Left renal cortex interstitium (tissue), 4 donors: ENCODE measurements around the gene E4F1. TPM values are rescaled to one million over a fixed set of nuclear protein-coding genes. Genes with fewer than 3 reads are reported as not detected.

Experiments
- DNase-seq, 4 donors: peaks; one replicate each; pipeline ENCODE4 v3.0.0-alpha.2; 2013; ENCODE audit warnings: low read depth in 4 of 4, low spot score in 2 of 4, missing footprints in 1 of 4
- polyA plus RNA-seq, 4 donors: library from polyadenylated mRNA; unstranded; fragments of 120-200 nt; gene quantifications; one replicate each; pipeline ENCODE4 v1.2.1, GENCODE V29; 2013; ENCODE audit not compliant: insufficient read length in 4 of 4

E4F1 gene
- polyA plus RNA-seq, 4 donors, result 14.7 to 25.8 (median 22.3) TPM

DNA sequence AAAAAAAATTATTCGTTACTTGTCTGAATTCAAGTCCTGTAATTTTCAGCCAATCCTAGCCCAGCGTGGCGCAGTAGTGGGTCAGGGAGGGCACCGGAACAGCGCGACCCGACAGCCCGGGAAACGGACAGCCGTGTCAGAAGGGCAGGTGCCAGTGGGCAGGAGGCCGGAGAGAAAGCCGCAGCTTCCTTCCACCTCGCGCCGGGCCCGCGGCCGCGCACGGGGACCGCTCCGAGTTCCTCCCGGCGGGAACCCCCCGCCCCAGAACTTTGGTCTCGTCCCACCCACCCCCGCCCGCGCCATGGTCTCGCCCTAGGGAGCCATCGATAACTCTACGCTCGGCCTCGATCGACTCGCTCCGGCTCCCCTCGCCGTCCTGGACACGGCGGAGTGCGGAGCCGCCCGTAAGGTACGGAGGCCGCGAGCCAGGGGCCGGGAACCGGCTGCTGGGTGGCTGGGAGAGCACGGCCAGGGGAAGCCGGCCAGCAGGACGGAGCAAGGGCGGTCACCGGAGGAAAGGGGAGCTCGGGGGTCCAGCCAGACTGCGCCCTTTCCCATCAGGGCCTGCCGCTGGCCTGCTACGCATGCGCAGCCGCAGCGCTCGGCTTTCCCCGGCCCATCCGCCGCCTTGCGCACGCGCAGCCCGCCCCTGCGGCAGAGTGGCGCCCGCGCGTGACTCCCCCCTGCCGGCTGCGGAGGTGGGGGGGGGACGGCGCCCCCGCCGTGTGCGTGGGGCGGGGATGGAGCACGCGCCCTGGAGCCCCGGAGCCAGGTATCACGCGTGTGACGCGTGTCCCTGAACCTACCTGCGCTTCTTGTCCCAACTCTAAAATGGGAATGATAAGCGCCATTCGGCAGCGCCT lies 18.1 kb upstream of the E4F1 start, which contains the start of gene MLST8:
Gene MLST8, plus strand, starts transcription at position 351 of the 863 bp plus-strand sequence. CDS start 632 bp downstream, outside the sequence.
- DNase-seq, result peak; percentile 73 to 87 (median 80)

DNA sequence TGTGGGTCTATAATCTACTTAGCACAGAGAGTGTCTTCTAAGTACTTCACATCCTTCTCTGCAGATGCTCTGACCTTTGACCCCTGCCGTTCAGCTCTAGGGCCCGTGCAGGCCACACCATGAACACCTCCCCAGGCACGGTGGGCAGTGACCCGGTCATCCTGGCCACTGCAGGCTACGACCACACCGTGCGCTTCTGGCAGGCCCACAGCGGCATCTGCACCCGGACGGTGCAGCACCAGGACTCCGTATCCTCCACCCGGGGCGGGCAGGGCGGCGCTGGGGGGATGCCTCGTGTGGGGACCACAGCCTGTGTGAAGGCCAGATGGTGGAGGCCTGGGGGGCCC lies 17.5 kb upstream of the E4F1 start:
- no peak for DNase-seq

DNA sequence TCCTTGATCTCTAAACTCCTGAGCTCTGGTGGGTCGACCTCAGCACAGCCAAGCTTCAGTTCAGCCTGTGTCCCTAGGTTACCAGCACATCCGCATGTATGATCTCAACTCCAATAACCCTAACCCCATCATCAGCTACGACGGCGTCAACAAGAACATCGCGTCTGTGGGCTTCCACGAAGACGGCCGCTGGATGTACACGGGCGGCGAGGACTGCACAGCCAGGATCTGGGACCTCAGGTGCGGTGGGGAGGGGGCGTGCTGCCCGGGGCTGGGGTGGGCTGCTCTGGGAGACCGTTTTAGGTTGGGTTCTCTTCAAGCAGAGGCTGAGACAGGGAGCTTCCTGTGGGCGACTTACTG lies 17.0 kb upstream of the E4F1 start:
- DNase-seq, result no peak

DNA sequence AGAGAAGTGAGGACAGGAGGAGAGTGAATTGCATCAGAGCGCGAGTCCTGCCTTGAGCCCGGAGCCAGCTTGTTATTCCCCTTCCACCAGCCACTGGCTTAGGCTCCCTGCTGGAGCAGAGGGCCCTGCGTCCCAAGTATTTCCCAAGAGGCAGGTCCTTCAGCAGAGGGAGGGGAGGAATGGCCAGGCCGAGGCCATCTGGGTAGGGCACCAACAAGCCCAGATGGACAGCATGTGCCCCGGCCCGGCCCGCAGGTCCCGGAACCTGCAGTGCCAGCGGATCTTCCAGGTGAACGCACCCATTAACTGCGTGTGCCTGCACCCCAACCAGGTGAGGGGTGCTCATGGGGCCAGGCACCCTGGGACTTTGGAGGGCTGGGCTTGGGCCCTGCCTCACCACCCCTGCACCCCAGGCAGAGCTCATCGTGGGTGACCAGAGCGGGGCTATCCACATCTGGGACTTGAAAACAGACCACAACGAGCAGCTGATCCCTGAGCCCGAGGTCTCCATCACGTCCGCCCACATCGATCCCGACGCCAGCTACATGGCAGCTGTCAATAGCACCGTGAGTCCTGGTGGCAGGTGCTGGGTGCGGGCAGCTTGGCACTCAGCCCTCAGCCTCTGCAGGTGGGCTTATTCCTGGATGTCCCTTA lies 16.5 kb upstream of the E4F1 start:
- DNase-seq, result no peak

DNA sequence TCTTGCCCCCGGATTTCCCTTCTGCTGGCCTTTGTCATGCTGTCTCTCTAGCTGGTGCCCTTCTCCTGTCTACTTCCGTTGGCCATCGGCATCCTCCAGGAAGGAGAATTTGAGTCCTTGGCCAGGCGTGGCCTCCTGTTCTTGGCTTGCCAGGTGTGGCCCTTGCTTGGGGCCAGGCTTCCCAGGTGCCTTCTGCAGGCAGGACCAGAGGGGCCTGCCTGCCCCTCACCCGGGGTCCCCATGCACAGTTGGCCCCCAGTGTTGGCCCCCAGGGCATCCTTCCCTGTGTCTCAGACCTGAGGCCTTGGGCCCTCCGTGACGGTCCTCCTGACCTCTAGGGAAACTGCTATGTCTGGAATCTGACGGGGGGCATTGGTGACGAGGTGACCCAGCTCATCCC lies 15.5 kb upstream of the E4F1 start:
- DNase-seq, result no peak

DNA sequence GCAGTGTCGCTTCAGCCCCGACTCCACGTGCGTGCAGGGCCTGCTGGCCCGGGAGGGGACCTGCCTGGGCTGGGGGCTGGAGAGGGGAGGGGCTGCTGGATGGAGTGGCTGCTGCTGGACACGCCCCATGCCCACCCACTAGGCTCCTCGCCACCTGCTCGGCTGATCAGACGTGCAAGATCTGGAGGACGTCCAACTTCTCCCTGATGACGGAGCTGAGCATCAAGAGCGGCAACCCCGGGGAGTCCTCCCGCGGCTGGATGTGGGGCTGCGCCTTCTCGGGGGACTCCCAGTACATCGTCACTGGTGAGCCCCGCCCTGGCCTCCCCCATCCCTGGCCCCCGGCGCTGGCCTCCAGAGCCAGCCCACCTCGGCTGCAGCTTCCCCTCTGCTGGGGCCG lies 15.1 kb upstream of the E4F1 start:
- no peak for DNase-seq

DNA sequence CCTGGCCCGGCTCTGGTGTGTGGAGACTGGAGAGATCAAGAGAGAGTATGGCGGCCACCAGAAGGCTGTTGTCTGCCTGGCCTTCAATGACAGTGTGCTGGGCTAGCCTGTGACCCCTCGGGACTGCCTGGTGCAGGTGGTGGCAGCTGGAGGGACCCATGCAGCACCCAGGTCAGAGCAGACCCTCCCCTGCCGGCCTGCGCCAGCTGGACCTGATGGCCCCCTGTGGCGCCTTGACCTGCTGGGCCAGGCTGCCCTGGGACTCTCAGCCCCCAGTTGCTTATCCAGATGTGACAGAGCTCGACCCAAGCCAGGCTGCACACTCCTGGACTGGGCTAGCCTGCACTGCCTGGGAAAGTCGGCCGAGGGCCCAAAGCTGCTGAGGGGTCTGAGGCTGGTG lies 14.6 kb upstream of the E4F1 start:
- no peak for DNase-seq

DNA sequence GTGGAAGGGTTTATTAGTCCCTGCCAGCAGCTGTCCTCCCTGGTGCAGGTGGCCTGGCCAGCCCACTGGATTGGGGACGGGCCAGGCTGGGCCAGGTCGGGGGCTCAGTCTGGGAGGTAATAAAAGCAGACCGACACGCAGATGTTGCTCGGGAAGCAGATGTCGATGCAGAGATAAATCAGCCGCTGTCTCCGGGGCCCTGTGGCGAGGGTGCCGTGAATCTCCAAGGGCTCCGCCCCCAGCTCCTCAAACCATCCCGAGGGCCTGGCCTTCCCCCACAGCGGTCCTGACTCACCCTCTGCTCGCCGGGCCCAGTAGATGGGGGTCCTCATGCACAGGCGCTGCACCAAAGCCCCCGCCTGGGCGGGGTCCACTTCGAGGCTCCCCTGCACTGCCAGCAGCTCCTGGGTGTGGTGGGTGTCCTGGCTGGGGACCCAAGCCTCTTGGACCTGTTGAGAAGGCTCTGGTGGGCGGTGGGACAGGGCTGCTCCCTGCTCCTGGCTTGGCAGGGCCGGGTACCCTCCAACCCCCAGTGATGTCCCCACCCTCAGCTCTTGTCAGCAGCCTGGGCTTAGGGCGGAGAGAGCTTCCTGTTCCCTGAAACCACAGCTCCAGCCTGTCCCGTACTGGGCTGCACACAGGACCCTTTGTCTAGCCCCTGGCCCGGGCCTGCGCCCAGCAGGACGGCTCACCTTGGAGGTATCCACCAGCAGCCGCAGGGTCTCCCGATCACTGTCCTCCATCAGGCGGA lies 14.0 kb upstream of the E4F1 start:
- no peak for DNase-seq

DNA sequence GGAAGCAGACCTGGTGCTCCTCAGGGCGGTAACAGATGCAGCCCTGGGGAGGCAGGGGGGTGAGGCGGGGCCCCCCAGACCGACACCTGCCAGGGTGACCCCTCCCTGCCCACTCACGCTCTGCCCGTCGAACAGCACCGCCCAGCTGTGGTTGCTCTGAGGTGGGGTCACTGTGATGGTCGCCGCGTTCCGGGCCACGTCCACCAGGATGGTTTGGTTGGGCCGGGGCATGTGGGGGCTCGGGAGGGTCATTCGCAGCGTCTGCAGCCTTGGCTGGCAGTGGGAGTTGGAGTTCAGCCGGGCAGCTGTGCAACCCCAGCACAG lies 13.4 kb upstream of the E4F1 start:
- DNase-seq, result no peak

DNA sequence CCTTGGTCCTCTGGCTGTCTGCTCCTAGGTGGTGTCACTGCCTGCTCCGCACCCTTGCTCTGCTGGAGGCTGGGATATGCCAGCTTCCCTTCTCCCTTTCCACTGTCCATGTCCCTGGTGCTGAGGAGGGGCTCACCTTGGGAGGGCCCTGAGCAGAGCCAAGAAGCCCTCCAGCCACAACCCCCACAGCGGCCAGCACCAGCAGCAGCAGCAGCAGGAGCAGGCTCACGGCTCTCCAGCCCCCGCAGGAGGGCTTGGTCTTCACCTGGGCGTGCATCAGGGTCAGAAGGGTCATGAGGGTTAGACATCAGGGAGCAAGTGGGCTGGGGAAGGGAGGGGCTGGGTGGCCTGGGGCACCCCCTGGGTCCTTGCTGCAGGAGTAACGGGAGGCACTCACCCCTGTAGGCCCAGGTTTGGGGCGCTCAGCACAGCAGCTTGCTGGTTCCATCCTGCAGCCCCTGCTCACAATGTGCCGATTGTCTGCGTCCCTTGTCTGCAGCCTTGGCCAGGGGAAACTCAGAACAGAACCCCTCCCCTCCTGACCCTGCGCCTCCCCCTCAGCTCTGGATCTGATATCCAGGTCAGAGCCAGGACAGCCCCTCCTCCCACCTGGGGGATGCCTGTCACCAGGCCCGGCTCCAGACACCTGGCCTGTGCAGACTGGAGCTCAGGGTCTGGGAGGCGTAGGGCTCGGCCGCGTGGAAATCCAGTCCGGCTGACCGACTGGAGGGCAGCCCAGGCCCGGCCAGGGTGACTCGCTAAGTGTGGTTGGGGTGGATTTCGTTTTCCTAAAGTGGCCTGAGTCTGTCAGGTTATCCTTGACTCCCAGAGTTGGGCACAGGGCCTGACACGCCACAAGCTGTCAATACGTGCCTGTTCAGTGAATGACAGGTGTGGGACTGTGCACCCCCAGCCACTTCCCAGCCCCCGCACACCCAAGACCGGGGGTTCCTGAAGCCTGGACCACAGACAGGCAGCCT lies 12.7 kb upstream of the E4F1 start, which contains the start of gene BRICD5:
Gene BRICD5, minus strand, starts transcription at position 478 of the 980 bp plus-strand sequence. Its CDS starts 30 bp downstream, at position 448.
- no peak for DNase-seq

DNA sequence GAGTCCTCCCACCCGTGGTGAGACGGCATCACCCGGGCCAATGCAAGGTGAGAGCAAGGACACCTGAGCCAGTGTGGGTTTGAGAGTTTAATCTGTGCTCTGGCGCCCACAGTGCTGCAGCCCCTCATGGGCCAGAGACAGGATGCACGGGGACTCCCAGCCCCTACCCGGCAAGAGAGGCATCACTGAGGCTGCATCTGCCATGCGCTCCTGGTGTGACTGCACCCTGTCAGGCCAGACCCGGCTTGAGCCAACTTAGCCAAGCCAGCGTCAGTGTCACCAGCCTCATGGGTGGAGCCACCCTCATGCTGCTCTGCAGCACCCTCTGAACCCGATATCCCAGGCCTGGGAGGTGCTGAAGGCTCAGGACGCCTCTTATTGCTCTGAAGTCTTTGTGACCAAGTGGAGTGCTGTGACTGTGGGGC lies 11.5 kb upstream of the E4F1 start:
- no peak for DNase-seq

DNA sequence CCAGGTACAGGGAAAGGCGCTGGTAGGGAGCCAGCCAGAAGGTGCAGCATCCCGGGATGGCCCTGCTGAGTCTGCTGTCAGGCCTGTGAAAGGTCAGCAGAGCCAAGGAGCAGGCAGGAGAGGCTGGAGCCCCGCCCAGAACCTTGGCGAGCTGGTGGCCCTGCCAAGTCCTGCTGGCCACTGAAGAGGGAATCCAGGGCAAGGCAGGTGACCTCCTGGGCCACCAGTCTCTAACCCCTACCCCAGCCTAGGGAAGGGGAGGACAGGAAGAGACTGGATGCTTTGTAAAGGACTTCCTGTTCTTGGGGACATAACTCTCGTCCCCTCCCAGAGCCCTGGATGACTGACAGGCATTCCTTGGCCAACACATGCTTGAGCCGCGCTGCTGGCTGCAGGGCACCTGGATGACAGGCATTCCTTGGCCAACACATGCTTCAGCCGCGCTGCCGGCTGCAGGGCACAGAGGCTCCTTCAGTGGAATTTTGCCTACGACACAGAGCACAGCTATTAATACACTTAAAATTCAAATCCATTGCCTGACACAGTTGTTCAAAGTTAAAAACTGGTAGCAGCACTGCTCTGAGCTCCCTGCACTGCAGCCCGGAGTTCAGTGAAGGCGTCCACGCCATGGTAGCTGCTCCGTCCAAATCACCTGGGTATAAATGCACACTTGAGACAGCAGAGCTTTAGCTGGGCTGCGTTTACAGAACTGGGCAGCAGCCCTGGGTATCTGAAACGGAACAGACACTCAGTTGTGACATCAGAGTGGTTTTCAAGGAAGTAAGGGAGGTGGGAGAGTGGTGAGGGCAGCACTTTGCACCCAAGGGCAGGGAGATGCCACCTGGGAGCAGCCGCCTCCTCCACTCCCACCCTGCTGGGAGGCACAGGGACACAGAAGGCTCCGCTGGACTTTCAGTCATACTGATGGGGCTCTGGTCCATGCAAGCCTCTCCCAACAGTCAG lies 10.7 kb upstream of the E4F1 start:
- DNase-seq, result no peak

DNA sequence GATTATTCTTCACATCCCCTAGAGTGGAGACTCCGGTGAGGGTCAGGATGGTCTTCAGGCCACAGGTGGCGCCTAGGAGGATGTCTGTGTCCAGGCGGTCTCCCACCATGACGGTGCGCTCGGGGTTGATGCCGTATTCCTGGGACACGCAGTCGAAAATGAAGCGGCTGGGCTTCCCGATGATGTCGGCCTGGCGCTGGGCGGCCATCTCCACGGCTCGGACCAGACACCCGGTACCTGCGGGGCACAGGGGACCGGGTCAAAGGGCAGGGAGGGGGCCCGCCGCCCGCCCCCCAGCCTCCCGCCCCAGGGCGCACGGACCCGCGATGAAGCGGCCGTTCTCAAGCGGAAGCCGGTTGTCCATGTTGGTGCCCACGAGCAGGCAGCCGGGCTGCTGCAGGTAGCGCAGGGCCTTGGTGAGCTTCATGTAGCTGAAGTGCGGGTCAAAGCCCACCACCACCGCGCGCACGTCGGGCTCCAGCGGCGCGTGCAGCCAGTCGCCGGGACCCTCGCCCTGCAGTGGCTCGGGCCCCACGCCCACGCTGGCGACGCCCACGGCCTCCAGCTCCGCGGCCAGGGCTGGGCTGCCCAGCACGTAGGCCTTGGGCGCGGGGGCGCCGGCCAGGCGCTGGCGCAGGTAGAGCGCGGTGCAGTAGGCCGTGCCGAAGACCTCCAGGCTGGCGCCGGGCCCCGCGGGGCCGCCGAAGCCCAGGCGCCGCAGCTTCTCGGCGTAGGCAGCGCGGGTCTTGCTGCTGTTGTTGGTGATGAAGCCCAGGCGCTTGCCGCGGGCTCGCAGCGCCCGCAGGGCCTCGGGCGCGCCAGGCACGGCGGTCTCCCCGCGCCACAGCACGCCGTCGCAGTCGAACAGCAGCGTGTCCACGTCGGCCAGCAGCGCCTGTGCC lies 9.3 kb upstream of the E4F1 start:
- no peak for DNase-seq

DNA sequence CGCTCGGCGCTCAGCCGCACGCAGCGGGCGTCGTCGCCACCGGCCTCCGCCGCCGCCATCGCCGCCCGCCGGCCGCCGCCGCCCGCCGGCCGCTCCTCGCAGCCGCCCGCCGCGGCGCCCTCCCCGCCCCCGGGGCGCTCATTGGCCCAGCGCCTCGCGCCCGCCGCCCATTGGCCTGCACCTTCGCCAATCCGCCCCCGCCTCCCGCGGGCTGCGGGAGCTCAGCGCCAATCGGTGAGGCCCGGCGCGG lies 8.7 kb upstream of the E4F1 start, which contains the start of gene PGP:
Gene PGP, minus strand, starts transcription at position 122 of the 250 bp plus-strand sequence. Its CDS starts 63 bp downstream, at position 59.
- no peak for DNase-seq

DNA sequence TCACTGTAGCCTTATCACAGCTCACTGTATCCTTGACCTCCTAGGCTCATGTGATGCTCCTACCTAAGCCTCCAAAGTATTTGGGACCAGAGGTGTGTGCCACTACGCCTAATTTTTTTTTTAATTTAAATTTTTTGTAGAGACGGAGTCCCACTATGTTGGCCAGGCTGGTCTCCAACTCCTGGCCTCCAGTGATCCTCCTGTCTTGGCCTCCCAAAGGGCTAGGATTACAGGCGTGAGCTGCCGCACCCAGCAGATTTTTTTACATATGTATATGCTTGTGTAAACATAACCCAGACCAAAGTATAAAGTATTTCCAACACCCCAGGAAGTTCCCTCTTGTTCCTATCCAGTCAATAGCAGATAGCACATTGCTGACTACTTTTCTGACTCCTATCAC lies 7.1 kb upstream of the E4F1 start:
- DNase-seq, result no peak

DNA sequence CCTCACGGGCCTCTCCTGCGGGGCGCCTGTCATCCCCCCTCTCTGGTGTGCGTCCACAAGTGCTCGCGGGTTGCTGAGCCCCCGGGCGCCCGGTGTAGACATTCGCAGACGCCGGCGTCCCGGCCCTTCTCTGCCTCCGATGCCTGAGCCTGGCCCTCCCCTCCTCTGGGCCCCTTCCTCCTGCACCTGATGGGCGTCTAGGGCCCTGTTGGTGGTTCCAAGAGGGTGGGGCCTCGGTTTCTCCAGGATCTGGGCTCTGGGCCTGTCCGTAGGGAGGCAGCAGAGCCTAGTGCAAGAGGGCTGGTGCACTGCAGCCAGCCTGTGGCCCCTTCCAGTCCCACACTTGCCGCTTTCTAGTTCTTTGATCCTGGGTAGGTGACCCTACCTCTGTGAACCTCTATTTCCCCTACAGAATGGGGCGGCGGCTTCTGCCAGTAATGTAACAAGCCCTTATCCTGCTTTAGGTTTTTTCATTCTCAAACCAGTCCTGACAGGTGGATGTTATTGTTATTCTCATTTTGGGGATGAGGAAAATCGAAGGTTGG lies 623 bp downstream of the E4F1 start:
- DNase-seq, result no peak

DNA sequence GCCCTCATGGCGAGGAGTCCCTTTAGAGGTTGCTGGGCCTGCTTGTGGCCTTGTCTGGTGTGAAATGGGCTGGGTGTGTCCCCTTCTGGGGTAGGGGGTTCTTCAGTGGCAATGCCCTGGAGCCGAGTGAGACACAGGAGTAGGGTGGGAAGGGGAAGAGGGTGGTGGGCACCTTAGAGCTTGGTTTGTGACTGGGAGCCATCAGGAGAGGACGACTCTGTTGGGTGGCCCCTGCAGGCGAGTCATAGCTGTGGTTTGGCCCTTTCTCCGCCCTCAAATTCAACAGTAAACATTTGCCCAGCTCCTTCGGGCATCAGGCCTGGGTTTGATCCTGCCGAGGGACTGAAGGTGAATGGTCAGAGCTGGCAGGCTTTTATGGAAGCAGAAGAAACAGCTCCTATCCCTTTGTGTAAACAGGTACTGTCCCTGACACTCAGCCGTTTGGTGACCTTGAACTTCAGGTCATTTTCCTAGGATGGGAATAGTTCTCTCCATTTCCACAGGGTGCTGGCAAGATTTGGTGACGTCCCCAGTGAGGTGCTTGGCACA lies 2.9 kb downstream of the E4F1 start:
- DNase-seq, result no peak

DNA sequence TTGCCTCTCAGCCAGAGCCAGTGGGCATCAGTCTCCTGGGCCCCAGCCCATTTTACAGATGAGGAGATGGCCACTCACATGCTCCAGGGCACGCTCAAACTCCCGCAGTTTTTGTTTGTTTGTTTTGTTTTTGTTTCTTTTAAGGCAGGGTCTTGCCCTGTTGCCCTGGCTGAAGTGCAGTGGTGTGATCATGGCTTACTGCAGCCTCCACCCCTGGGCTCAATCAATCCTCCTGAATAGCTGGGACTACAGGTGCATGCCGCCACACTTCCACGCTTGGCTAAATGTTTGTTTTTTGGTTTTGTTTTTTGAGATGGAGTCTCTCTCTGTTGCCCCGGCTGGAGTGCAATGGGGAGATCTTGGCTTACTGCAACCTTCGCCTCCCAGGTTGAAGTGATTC lies 3.5 kb downstream of the E4F1 start:
- no peak for DNase-seq
